HG03039 (cell line): ENCODE measurements around the gene RAMACL.

ENCODE experiments used
- ATAC-seq: cut with Tn5 transposase; IDR thresholded peaks from one replicate; pipeline ENCODE4 v1.9.1; 2021; ENCODE audit warnings: mild to moderate bottlenecking, moderate library complexity; ENCODE audit not compliant: unreplicated experiment

RAMACL gene

GRCh38 chr6:166578536-166579236 lies 7.8 kb downstream of the RAMACL start:
- no peak for ATAC-seq

GRCh38 chr6:166575205-166575604 lies 11.3 kb downstream of the RAMACL start:
- ATAC-seq = no peak

GRCh38 chr6:166573511-166574216 lies 12.8 kb downstream of the RAMACL start:
- no peak for ATAC-seq

GRCh38 chr6:166572370-166573261 lies 13.9 kb downstream of the RAMACL start:
- no peak for ATAC-seq

GRCh38 chr6:166570929-166571713 lies 15.4 kb downstream of the RAMACL start:
- no peak for ATAC-seq

- no peak for ATAC-seq
Observed at GRCh38 chr6:166569206-166569605, 17.3 kb downstream of the RAMACL start.

- ATAC-seq = no peak
Observed at GRCh38 chr6:166567813-166568212, 18.7 kb downstream of the RAMACL start.

- ATAC-seq = no peak
Observed at GRCh38 chr6:166567107-166567506, 19.4 kb downstream of the RAMACL start.

GRCh38 chr6:166566026-166567011 lies 20.2 kb downstream of the RAMACL start:
- ATAC-seq = no peak

- ATAC-seq = no peak
Observed at GRCh38 chr6:166565084-166565967, 21.2 kb downstream of the RAMACL start.

- ATAC-seq = no peak
Observed at GRCh38 chr6:166563805-166564204, 22.7 kb downstream of the RAMACL start.

- ATAC-seq = no peak
Observed at GRCh38 chr6:166563200-166563599, 23.3 kb downstream of the RAMACL start.

GRCh38 chr6:166562726-166563125 lies 23.8 kb downstream of the RAMACL start:
- ATAC-seq = no peak

- ATAC-seq = no peak
Observed at GRCh38 chr6:166561771-166562359, 24.6 kb downstream of the RAMACL start.

GRCh38 chr6:166560222-166560621 lies 26.3 kb downstream of the RAMACL start:
- no peak for ATAC-seq

GRCh38 chr6:166559662-166560061 lies 26.8 kb downstream of the RAMACL start:
- ATAC-seq = no peak

- no peak for ATAC-seq
Observed at GRCh38 chr6:166559211-166559610, 27.3 kb downstream of the RAMACL start.
